ENCODE measurements around the gene FEZ2. TPM values are rescaled to one million over a fixed set of nuclear protein-coding genes. Genes with fewer than 3 reads are reported as not detected.

FEZ2 gene
- total RNA-seq, 3 donors from 2014 or later = 48.5 to 63.8 (median 49.0) TPM

GRCh38 chr2:36625304-36625703 lies 27.3 kb upstream of the FEZ2 start:
- TF ChIP-seq, protein P1, sequence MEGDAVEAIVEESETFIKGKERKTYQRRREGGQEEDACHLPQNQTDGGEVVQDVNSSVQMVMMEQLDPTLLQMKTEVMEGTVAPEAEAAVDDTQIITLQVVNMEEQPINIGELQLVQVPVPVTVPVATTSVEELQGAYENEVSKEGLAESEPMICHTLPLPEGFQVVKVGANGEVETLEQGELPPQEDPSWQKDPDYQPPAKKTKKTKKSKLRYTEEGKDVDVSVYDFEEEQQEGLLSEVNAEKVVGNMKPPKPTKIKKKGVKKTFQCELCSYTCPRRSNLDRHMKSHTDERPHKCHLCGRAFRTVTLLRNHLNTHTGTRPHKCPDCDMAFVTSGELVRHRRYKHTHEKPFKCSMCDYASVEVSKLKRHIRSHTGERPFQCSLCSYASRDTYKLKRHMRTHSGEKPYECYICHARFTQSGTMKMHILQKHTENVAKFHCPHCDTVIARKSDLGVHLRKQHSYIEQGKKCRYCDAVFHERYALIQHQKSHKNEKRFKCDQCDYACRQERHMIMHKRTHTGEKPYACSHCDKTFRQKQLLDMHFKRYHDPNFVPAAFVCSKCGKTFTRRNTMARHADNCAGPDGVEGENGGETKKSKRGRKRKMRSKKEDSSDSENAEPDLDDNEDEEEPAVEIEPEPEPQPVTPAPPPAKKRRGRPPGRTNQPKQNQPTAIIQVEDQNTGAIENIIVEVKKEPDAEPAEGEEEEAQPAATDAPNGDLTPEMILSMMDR (IDR thresholded peaks at IDR 0.05) = no peak
- no peak for TF ChIP-seq POLR2A (IDR thresholded peaks at IDR 0.05)
- no peak for TF ChIP-seq POLR2AphosphoS5 (IDR thresholded peaks at IDR 0.05)
- Histone ChIP-seq H3K27ac (no peak overlapping the region), H3K27me3 (no peaks in the 10 kb centered on the region), H3K4me3 (no peak overlapping the region), H3K36me3 (no peaks in the 10 kb centered on the region), H3K9me3 (peaks cover 6 to 10% of the 10 kb centered on the region in 2 donors), H3K4me1 (no peaks in the 10 kb centered on the region)
- DNase-seq (ENCODE audit: low spot score in 2 of 2) = no peak
- intact Hi-C loops (cut with DNase I; ENCODE audit: low total_unique reads) = no loop called here

DNA sequence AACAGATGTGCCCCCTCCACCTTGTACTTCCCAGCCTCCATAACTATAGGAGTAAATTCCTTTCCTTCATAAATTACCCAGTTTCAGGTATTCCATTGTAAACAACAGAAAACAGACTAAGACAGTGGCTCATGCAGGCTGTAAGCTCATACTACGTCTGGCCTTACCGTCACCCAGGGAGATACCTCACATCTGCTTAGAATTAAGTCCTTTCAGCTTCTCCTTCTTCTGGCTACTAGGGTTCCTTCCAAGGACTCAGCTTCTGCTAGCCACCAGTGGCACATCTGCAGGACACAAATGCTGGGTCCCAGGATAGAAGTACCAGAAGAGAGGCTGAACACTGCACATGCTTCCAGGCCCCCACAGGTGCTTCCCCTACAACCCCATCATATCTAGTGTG lies 22.4 kb upstream of the FEZ2 start:
- Histone ChIP-seq H3K27ac (no peak overlapping the region), H3K27me3 (no peaks in the 10 kb centered on the region), H3K36me3 (no peaks in the 10 kb centered on the region), H3K4me1 (peaks cover 0 to 2% of the 10 kb centered on the region in 2 donors), H3K9me3 (peaks cover 3 to 6% of the 10 kb centered on the region in 2 donors), H3K4me3 (no peak overlapping the region)
- no peak for DNase-seq (ENCODE audit: low spot score in 2 of 2)
- intact Hi-C loops (cut with DNase I; ENCODE audit: low total_unique reads) = no loop called here
- TF ChIP-seq, protein P1 (IDR thresholded peaks at IDR 0.05) = no peak
- TF ChIP-seq POLR2AphosphoS5 (IDR thresholded peaks at IDR 0.05) (no peak), POLR2A (IDR thresholded peaks at IDR 0.05) (no peak)

DNA sequence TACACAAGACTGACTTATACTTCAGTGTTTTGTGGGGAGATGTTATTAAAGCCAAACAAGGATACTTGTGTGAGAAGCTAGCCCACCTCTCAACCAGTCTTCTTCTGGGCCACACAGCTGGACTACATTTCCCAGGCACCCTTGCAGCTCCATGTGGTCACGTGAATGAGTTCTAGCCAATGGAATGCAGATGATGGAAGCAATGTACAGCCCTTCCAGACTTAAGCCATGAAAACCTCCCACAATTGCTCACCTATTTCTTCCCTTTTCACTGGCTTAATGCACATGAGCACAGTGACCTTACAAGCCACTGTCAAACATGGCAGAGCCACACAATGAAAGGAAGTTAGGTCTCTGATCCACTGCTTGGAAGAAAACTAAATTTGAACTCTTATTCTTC lies 20.4 kb upstream of the FEZ2 start:
- H3K36me3 ChIP-seq = no peaks in the 10 kb centered on the region
- H3K9me3 ChIP-seq = no peaks in the 10 kb centered on the region
- intact Hi-C loops (cut with DNase I; ENCODE audit: low total_unique reads) = no loop called here
- DNase-seq (ENCODE audit: low spot score in 2 of 2) = no peak
- H3K4me1 ChIP-seq = peaks cover 0 to 2% of the 10 kb centered on the region in 2 donors
- no peak for TF ChIP-seq POLR2A (IDR thresholded peaks at IDR 0.05)
- TF ChIP-seq, protein P1 (IDR thresholded peaks at IDR 0.05) = no peak
- no peak for TF ChIP-seq POLR2AphosphoS5 (IDR thresholded peaks at IDR 0.05)
- H3K4me3 ChIP-seq = no peak overlapping the region
- no peak overlapping the region for H3K27ac ChIP-seq
- H3K27me3 ChIP-seq = no peaks in the 10 kb centered on the region

GRCh38 chr2:36616947-36617346 lies 19.0 kb upstream of the FEZ2 start:
- TF ChIP-seq POLR2A (IDR thresholded peaks at IDR 0.05) (no peak), POLR2AphosphoS5 (IDR thresholded peaks at IDR 0.05) (no peak)
- TF ChIP-seq, protein P1 (IDR thresholded peaks at IDR 0.05) = no peak
- Histone ChIP-seq H3K4me1 (peaks cover 0 to 2% of the 10 kb centered on the region in 2 donors), H3K9me3 (no peaks in the 10 kb centered on the region), H3K27ac (no peak overlapping the region), H3K27me3 (no peaks in the 10 kb centered on the region), H3K36me3 (no peaks in the 10 kb centered on the region), H3K4me3 (no peak overlapping the region)
- intact Hi-C loops (cut with DNase I; ENCODE audit: low total_unique reads) = no loop called here
- no peak for DNase-seq (ENCODE audit: low spot score in 2 of 2)

DNA sequence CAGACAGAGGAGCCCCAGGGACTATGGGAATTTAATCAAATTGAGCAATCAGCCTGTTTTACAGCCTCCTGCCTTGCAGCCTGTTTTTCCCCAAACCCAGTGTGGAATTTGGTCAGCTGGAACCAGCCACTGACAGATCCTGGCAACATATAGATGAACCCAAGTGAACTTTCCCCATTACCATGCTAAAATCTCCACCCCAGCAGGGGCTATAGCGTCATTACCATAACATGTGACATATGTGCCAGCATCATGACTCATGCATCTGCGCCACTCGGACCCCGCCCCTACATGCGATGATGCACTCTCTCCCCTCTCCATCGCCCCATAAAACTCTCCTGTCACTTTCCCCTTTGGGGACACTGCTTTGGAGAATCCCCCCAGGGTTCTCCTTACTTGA lies 17.3 kb upstream of the FEZ2 start:
- intact Hi-C loops (cut with DNase I; ENCODE audit: low total_unique reads) = no loop called here
- no peak for TF ChIP-seq POLR2A (IDR thresholded peaks at IDR 0.05)
- TF ChIP-seq, protein P1 (IDR thresholded peaks at IDR 0.05) = no peak
- no peak for TF ChIP-seq POLR2AphosphoS5 (IDR thresholded peaks at IDR 0.05)

More for the DNA sequence above, 17.3 kb upstream of the FEZ2 start:
- no peak overlapping the region for H3K4me3 ChIP-seq
- no peak overlapping the region for H3K27ac ChIP-seq
- DNase-seq (ENCODE audit: low spot score in 2 of 2) = no peak
- no peaks in the 10 kb centered on the region for H3K27me3 ChIP-seq
- H3K36me3 ChIP-seq = no peaks in the 10 kb centered on the region
- peaks cover 0 to 2% of the 10 kb centered on the region in 2 donors for H3K4me1 ChIP-seq
- H3K9me3 ChIP-seq = no peaks in the 10 kb centered on the region
